Right lobe of liver (tissue), 6 donors: Measurements from ENCODE around the gene MAGED2. TPM values are rescaled to one million over a fixed set of nuclear protein-coding genes. Genes with fewer than 3 reads are reported as not detected.
"Not testable (repeated sequence)": the region's sequence is repeated elsewhere in the genome, so short reads cannot be mapped to it uniquely, and the experiment has no call there.

ENCODE experiments used
- ATAC-seq, 4 donors: fragments of 200-7000 bp; cut with Tn5 transposase; one replicate each; pipeline ENCODE4 v1.9.1; 2020; ENCODE audit warnings: mild to moderate bottlenecking in 4 of 4, moderate library complexity in 4 of 4
- DNase-seq, 3 donors: peaks; one replicate each; pipeline ENCODE4 v3.0.0-alpha.2; 2020
- H3K27ac ChIP-seq, 3 donors: fragments of 200-600 bp; one replicate each; pipeline ENCODE4 v1.8.0; 2022
- H3K27me3 ChIP-seq, 2 donors: fragments of 200-600 bp; one replicate each; pipeline ENCODE4 v1.8.0; 2022
- H3K36me3 ChIP-seq, 4 donors: fragments of 200-600 bp; sonication (generic) in 1 of 4; one replicate each; pipeline versions ENCODE4 v1.5.1 to v1.8.0; 2017 to 2022; ENCODE audit warnings: control low read depth in 1 of 4
- H3K4me1 ChIP-seq, 4 donors: fragments of 200-600 bp; sonication (generic) in 1 of 4; one replicate each; pipeline versions ENCODE4 v1.5.1 to v1.8.0; 2017 to 2022; ENCODE audit warnings: control low read depth in 1 of 4
- H3K4me3 ChIP-seq, 3 donors: fragments of 200-600 bp; one replicate each; pipeline ENCODE4 v1.8.0; 2022
- H3K9me3 ChIP-seq, 4 donors: fragments of 200-600 bp; sonication (generic) in 1 of 4; one replicate each; pipeline versions ENCODE4 v1.5.1 to v1.8.0; 2017 to 2022; ENCODE audit warnings: control low read depth in 1 of 4
- CTCF ChIP-seq, 4 donors: fragments of 200-600 bp in 3 of 4; fragments of 450-650 bp in 1 of 4; IDR thresholded peaks; one replicate each; pipeline versions ENCODE4 v1.5.1 to v1.8.0; 2016 to 2022; ENCODE audit warnings: antibody characterized with exemption in 4 of 4, mild to moderate bottlenecking in 2 of 4
- POLR2A ChIP-seq: fragments of 450-650 bp; IDR thresholded peaks from one replicate; pipeline ENCODE4 v1.6.1; 2017; ENCODE audit warnings: antibody characterized with exemption, mild to moderate bottlenecking
- whole genome bisulfite sequencing: methylation state at CpG from one replicate; pipeline ENCODE4 v1.1.6; 2018; ENCODE audit warnings: low coverage, low lambda C conversion rate; ENCODE audit not compliant: insufficient coverage; ENCODE audit errors: missing lambda C conversion rate; 5-methylcytosine and 5-hydroxymethylcytosine counted together
- intact Hi-C, 2 donors: fragments of 100-400 bp; cut with DNase I; formaldehyde crosslinking; loops; one replicate each; pipeline versions ENCODE4 v1.11.2 to v1.14.1; 2022
- long read RNA-seq: library from polyadenylated mRNA; unstranded; transcript quantifications from one replicate; pipeline ENCODE4 v2.0.0, GENCODE V29; 2019
- total RNA-seq, 6 experiments: library from RNA; depleted of rRNA in 2 of 6; stranded (reverse); fragments of >200 nt in 2 of 6; fragmentation: NEBNext Ultra II Directional in 3 of 6; extraction: Animal tissue kit (Norgen Biotek cat#: 25700) in 3 of 6; gene quantifications; one replicate each; pipeline versions ENCODE4 v1.1.0 to v1.2.4, GENCODE V29; 2016 to 2023
- donor health status: DM: no; HTN: yes; CAD: no.
- donor health status: DM: no; HTN: no; CAD: no.
- donor health status: DM: no; HTN: no; CAD: no.
- donor health status: DM: no; HTN: yes; CAD: no.
- donor health status: DM: no; HTN: yes; CAD: no.

The MAGED2 gene
- 10 to 100 TPM; 24.2 to 57.2 (median 38.7) TPM for total RNA-seq
- long read RNA-seq, transcript MAGED2-206 (13 exons, 2,189 nt): major isoform, 5 of 16 reads
- long read RNA-seq, partial matches to known transcripts: 2 of 16 reads
- long read RNA-seq, other reads (novel, unspliced or antisense): 4 of 16 reads

GRCh38 chrX:54807524-54808108 is at the start of gene MAGED2:
MAGED2 (plus strand) TSS chrX:54807745; CDS start chrX:54809332, 1,587 bp downstream.
- TF ChIP-seq POLR2A: no peak
- TF ChIP-seq CTCF (IDR thresholded peaks at IDR 0.05): no peak
- H3K27ac ChIP-seq: peak within 1 kb of the TSS; percentile 65 to 79 (median 72)
- peak within 1 kb of the TSS; percentile 64 to 70 (median 65) for H3K4me3 ChIP-seq
- peaks cover 0 to 6% (median 2%) of the 10 kb centered on the region in 4 donors for H3K4me1 ChIP-seq
- ATAC-seq: peak in 3 of 4 donors; percentile 6 to 16 (median 6)
- DNase-seq: no peak
- H3K27me3 ChIP-seq: no peaks in the 10 kb centered on the region
- intact Hi-C loops: no loop called here
- 23% methylated on average over 8 of the region's 17 CpGs for WGBS
- peaks cover 0 to 9% (median 0%) of the 10 kb centered on the region in 4 donors for H3K36me3 ChIP-seq
- H3K9me3 ChIP-seq: no peaks in the 10 kb centered on the region

- TF ChIP-seq POLR2A (no peak), CTCF (IDR thresholded peaks at IDR 0.05) (no peak)
- H3K4me1 ChIP-seq: no peaks in the 10 kb centered on the region
- H3K9me3 ChIP-seq: no peaks in the 10 kb centered on the region
- H3K4me3 ChIP-seq: no peak overlapping the region
- intact Hi-C loops: no loop called here
- no peak overlapping the region for H3K27ac ChIP-seq
- H3K27me3 ChIP-seq: no peaks in the 10 kb centered on the region
- no peaks in the 10 kb centered on the region for H3K36me3 ChIP-seq
- DNase-seq (no peak), ATAC-seq (peak in 1 of 4 donors; percentile 14)
- WGBS: 70% methylated on average over 5 of the region's 21 CpGs
These were observed 49.2 kb upstream of the MAGED2 start for GRCh38 chrX:54758114-54759055.

- H3K27me3 ChIP-seq, ATAC-seq, H3K27ac ChIP-seq, DNase-seq, H3K9me3 ChIP-seq, intact Hi-C loops, H3K36me3 ChIP-seq, H3K4me3 ChIP-seq, H3K4me1 ChIP-seq: not testable (repeated sequence)
- WGBS: no CpG with 5 or more reads among the region's 2 CpGs
These were observed 33.0 kb upstream of the MAGED2 start for GRCh38 chrX:54774391-54775094.

- H3K27me3 ChIP-seq: no peaks in the 10 kb centered on the region
- TF ChIP-seq CTCF (IDR thresholded peaks at IDR 0.05) (no peak), POLR2A (no peak)
- 65% methylated on average over 5 of the region's 6 CpGs for WGBS
- no peaks in the 10 kb centered on the region for H3K4me1 ChIP-seq
- no peaks in the 10 kb centered on the region for H3K36me3 ChIP-seq
- no peak overlapping the region for H3K27ac ChIP-seq
- ATAC-seq (no peak), DNase-seq (no peak)
- intact Hi-C loops: no loop called here
- H3K9me3 ChIP-seq: no peaks in the 10 kb centered on the region
- no peak overlapping the region for H3K4me3 ChIP-seq
These were observed 31.5 kb upstream of the MAGED2 start for GRCh38 chrX:54776061-54776460.
